Fibroblast of skin of left biceps (primary cell): ENCODE measurements around the gene PC.
"Not testable (repeated sequence)": the region's sequence is repeated elsewhere in the genome, so short reads cannot be mapped to it uniquely, and the experiment has no call there.

Experiments used
- DNase-seq, 2 experiments: peaks; one replicate each; pipeline ENCODE4 v3.0.0-alpha.2; 2013; ENCODE audit warnings: low read depth in 2 of 2

Gene PC

GRCh38 chr11:66978717-66979116 lies 20.5 kb upstream of the PC start:
- no peak for DNase-seq

GRCh38 chr11:66978229-66978628 lies 20.0 kb upstream of the PC start:
- DNase-seq, result no peak

- DNase-seq, result no peak
These were observed 18.7 kb upstream of the PC start for GRCh38 chr11:66976925-66977324.

- no peak for DNase-seq
These were observed 17.9 kb upstream of the PC start for GRCh38 chr11:66976028-66976467.

- DNase-seq, result no peak
These were observed 17.3 kb upstream of the PC start for GRCh38 chr11:66975405-66976027.

GRCh38 chr11:66974724-66975404 lies 16.7 kb upstream of the PC start, which contains the start of gene C11orf86:
Gene C11orf86 (plus strand): TSS chr11:66975304. CDS start chr11:66975363, 59 bp downstream.
- DNase-seq, result no peak

- DNase-seq, result peak; percentile 69 to 76
These were observed 15.9 kb upstream of the PC start for GRCh38 chr11:66973956-66974580.

- DNase-seq, result no peak
These were observed 13.3 kb upstream of the PC start for GRCh38 chr11:66971488-66971887.

GRCh38 chr11:66970807-66971442 lies 12.7 kb upstream of the PC start:
- peak; percentile 98 for DNase-seq

- no peak for DNase-seq
These were observed 12.2 kb upstream of the PC start for GRCh38 chr11:66970371-66970806.

GRCh38 chr11:66969584-66970225 lies 11.5 kb upstream of the PC start:
- peak; percentile 93 for DNase-seq

GRCh38 chr11:66967670-66968425 lies 9.7 kb upstream of the PC start:
- peak; percentile 71 to 74 for DNase-seq

GRCh38 chr11:66966351-66966750 lies 8.2 kb upstream of the PC start:
- DNase-seq, result no peak

GRCh38 chr11:66964495-66964894 lies 6.3 kb upstream of the PC start:
- DNase-seq, result no peak

- DNase-seq, result no peak
These were observed 4.6 kb upstream of the PC start for GRCh38 chr11:66962801-66963200.

GRCh38 chr11:66962247-66962646 lies 4.1 kb upstream of the PC start:
- no peak for DNase-seq

- not testable (repeated sequence) for DNase-seq
These were observed 3.6 kb upstream of the PC start for GRCh38 chr11:66961691-66962213.

- DNase-seq, result no peak
These were observed 732 bp upstream of the PC start for GRCh38 chr11:66958956-66959274.

GRCh38 chr11:66957971-66958231 lies 282 bp downstream of the PC start:
- DNase-seq, result no peak

GRCh38 chr11:66956689-66957290 lies 1.4 kb downstream of the PC start:
- no peak for DNase-seq
